GM12865 (cell line): Measurements from ENCODE around the gene TAGLN.

Source experiments
- DNase-seq: peaks from one replicate; pipeline ENCODE4 v3.0.0; 2010; ENCODE audit warnings: low read depth
- H3K4me3 ChIP-seq: 2 replicates; pipeline ENCODE4 v1.5.1; 2011; ENCODE audit warnings: mild to moderate bottlenecking, low read depth, low read length, control low read depth
- TF ChIP-seq, protein P1 (sequence below): IDR thresholded peaks from 2 replicates; pipeline ENCODE4 v1.5.1; 2011; ENCODE audit warnings: low read length, control low read depth, low read depth, inconsistent platforms; ENCODE audit not compliant: insufficient read depth; ENCODE audit errors: missing control alignments

TAGLN gene

DNA sequence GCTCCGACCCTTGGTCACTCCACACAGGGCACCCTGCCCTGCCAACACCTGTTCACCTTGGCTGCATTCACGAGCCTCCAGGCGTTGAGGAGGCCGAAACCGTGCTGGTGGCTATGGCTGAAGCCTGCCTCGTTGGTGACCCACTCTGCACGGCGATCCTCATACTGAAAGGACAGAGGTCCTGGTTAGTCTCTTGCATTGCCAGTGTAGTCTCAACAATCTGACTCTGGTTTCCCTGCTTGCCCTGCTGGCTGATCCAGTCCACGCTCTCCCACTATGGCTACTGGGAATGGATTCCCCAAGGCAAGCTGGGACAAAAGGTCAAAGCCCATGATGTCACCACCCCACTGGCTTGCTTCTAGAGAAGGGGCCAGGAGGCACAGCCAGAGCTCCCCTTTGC, 19.8 kb downstream of the TAGLN start:
- TF ChIP-seq, protein P1, sequence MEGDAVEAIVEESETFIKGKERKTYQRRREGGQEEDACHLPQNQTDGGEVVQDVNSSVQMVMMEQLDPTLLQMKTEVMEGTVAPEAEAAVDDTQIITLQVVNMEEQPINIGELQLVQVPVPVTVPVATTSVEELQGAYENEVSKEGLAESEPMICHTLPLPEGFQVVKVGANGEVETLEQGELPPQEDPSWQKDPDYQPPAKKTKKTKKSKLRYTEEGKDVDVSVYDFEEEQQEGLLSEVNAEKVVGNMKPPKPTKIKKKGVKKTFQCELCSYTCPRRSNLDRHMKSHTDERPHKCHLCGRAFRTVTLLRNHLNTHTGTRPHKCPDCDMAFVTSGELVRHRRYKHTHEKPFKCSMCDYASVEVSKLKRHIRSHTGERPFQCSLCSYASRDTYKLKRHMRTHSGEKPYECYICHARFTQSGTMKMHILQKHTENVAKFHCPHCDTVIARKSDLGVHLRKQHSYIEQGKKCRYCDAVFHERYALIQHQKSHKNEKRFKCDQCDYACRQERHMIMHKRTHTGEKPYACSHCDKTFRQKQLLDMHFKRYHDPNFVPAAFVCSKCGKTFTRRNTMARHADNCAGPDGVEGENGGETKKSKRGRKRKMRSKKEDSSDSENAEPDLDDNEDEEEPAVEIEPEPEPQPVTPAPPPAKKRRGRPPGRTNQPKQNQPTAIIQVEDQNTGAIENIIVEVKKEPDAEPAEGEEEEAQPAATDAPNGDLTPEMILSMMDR = no peak
- H3K4me3 ChIP-seq = no peak overlapping the region
- no peak for DNase-seq

DNA sequence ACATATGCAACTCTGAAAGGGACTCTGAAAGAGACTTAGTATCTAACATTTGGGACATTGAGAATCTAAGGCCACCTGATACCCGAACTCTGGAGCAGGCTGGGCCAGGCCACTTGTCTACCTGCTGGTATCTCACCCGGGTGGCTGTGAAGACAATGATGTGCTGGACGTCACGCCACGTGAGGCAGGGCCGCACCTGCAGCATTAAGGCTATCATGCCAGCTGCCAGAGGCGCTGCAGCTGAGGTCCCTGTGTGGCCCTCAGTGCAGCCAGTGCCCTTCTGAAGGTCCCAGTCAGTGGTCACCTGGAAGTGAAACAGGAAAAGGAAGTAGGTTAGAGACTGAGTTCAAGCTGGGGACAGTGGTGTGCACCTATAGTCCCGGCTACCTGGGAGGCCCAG, 20.3 kb downstream of the TAGLN start:
- no peak for DNase-seq

DNA sequence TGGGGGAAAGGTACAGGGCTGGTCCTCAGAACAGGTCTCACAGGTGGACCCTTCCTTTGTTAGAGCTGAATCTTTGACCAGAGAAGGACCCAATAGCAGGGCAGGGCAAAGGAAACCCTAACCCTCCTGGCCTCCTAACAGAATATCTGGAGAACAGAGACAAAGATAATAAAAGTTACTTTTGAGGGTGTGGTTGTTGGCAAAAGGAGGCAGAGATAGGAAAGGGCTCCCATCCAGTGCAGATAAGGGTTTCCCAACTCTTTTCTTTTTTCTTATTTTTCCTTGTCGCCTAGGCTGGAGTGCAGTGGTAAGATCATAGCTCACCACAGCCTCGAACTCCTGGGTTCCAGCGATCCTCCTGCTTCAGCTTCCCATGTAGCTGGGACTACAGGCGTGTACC, 20.8 kb downstream of the TAGLN start:
- TF ChIP-seq, protein P1 = no peak
- H3K4me3 ChIP-seq = no peak overlapping the region
- no peak for DNase-seq

More for the DNA sequence above, 20.3 kb downstream of the TAGLN start:
- TF ChIP-seq, protein P1 = no peak
- no peak overlapping the region for H3K4me3 ChIP-seq

DNA sequence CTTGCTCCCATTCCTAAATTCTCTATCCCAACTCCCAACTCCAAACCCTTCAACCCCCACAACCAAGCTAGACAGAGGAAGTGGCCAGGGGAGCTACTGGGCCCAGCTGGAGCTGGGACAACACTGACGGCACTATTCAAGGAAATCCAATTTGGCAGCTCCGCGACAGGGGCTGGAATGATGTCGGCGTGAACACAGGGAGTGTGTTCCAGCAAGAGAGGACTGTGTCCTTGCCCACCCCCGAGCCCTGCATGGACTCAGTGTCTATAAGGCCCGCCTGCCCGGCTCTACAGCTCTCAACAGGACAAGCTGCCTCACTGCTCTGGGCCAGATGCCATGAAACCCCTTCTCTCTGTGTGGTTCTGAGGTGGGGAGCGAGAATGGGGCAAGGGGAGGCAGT, 21.4 kb downstream of the TAGLN start:
- TF ChIP-seq, protein P1 = no peak
- DNase-seq = no peak
- no peak overlapping the region for H3K4me3 ChIP-seq

DNA sequence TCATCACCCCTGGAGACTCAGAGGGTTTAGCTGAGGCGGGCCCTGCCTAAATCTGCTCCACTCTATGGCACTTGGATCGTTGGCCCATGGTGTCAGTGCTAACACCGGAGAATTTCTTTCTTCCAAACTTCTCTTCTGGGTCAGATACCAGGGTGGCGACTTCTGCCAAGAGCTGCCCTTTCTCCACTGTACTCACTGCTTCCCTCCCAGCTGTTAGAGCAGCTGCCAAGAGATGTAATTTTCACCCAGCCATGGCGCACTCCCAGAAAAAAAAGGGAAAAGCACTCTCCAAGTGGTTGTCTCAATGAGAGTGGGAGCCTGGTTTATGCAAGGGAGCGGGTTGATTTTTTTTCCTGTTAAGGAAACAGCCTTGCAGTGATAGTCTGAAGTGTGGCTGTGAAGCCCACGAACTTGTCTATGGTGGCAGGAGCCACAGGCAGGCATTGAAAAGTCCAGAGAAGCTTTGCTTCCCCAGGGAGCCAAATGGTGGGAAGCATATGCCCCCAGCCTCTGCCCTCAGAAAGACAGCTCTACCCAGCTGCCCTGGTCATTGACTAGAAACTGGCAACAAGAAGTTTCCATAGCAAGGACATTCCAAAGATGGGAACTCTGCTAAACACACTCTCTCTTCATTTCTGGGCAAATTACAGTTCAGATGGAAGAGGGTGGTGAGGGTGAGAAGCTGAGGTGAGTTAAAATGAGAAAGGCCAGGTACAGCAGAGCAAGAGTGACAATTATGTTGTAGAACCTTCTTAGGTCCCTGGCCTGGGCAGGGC, 22.0 kb downstream of the TAGLN start:
- H3K4me3 ChIP-seq = no peak overlapping the region
- TF ChIP-seq, protein P1 = no peak
- DNase-seq = no peak

DNA sequence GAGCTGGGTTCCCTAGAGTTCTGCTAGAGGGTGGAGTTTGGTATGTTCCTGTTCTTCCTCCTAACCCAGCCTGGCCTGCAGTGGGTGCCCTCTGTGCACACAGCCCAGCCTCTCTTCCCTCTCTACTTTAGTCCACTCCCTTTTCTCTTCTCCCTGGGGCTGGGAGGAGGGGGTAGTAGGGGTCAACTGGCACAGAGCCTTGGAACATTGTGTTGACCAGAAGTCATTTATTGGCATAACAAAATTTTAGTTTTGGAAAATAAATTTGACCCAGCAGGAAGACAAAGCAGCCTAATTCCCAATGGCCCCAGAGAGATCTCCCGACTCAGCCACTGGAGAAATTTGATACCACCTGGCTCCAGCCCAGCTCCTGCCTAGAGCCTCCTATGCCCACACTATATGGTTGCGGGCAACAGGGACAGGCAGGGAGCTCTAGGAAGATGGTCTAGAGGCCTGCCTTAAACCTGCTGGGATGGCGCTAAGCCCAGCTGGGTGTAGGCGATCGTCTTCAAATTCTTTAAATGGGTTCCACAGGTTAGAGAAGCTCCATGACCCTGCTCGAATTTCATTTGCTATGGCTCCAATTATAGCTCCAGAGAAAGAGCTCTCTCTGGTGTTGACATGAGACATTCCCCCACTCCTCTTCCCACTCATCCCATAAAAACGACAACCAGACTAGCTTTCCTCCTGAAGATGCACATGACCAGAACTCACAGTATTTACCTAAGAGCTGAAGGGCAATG, 22.8 kb downstream of the TAGLN start:
- no peak for DNase-seq
- H3K4me3 ChIP-seq = no peak overlapping the region
- TF ChIP-seq, protein P1 = no peak
